DOHH2 (cell line): ENCODE data around the gene DNAI7.
A peak's percentile ranks its signal among the peaks of the same experiment; 100 is the strongest.

Source experiments
- H3F3A ChIP-seq: fragments of 200-600 bp; sonication (generic), shearing (Covaris generic); 2 replicates; pipeline ENCODE4 v1.6.0; 2016; ENCODE audit warnings: antibody characterized with exemption, mild to moderate bottlenecking; ENCODE audit not compliant: control insufficient read depth, insufficient read depth
- H3K27ac ChIP-seq: fragments of 200-600 bp; sonication (generic); 2 replicates; pipeline ENCODE4 v1.5.1; 2014; ENCODE audit warnings: low read depth, mild to moderate bottlenecking, low read length, moderate library complexity
- H3K27me3 ChIP-seq: fragments of 200-600 bp; sonication (generic); 2 replicates; pipeline ENCODE4 v1.6.1; 2014; ENCODE audit warnings: mild to moderate bottlenecking, low read length, mixed read lengths; ENCODE audit not compliant: control insufficient read depth
- H3K36me3 ChIP-seq: fragments of 200-600 bp; sonication (generic); 2 replicates; pipeline ENCODE4 v1.6.1; 2014; ENCODE audit warnings: mild to moderate bottlenecking, low read length, moderate library complexity, mixed read lengths; ENCODE audit not compliant: control insufficient read depth
- H3K4me1 ChIP-seq: fragments of 200-600 bp; sonication (generic); 2 replicates; pipeline ENCODE4 v1.6.1; 2014; ENCODE audit warnings: mild to moderate bottlenecking, low read length, mixed read lengths; ENCODE audit not compliant: control insufficient read depth
- H3K4me2 ChIP-seq: fragments of 200-600 bp; sonication (generic); 2 replicates; pipeline ENCODE4 v1.6.0; 2014; ENCODE audit warnings: mild to moderate bottlenecking, low read length, moderate library complexity
- H3K4me3 ChIP-seq: fragments of 200-600 bp; sonication (generic); 2 replicates; pipeline ENCODE4 v1.5.1; 2014; ENCODE audit warnings: mild to moderate bottlenecking, low read length, mixed read lengths
- H3K79me2 ChIP-seq: fragments of 200-600 bp; sonication (generic); 2 replicates; pipeline ENCODE4 v1.6.1; 2014; ENCODE audit warnings: mild to moderate bottlenecking, low read length, mixed read lengths; ENCODE audit not compliant: control insufficient read depth
- H3K9me2 ChIP-seq: fragments of 200-600 bp; sonication (generic); replicated peaks from 2 replicates; pipeline ENCODE4 v1.6.1; 2014; ENCODE audit warnings: mild to moderate bottlenecking, low read length, mixed read lengths; ENCODE audit not compliant: control insufficient read depth
- H3K9me3 ChIP-seq: fragments of 200-600 bp; sonication (generic); 2 replicates; pipeline ENCODE4 v1.6.1; 2014; ENCODE audit warnings: antibody characterized with exemption, low read length, mixed read lengths; ENCODE audit not compliant: control insufficient read depth, insufficient read depth
- H4K20me1 ChIP-seq: fragments of 200-600 bp; sonication (generic); 2 replicates; pipeline ENCODE4 v1.6.0; 2014; ENCODE audit warnings: low read depth, mild to moderate bottlenecking, antibody characterized with exemption, low read length, moderate library complexity; ENCODE audit not compliant: control insufficient read depth, insufficient read depth
- CTCF ChIP-seq: fragments of 200-600 bp; sonication (generic); IDR thresholded peaks from one replicate; pipeline ENCODE4 v1.5.1; 2014; ENCODE audit warnings: antibody characterized with exemption, mild to moderate bottlenecking, low read depth, low read length; ENCODE audit not compliant: poor library complexity, severe bottlenecking
- EZH2phosphoT487 ChIP-seq: fragments of 200-600 bp; sonication (generic); IDR thresholded peaks from 2 replicates; pipeline ENCODE4 v1.6.1; 2017; ENCODE audit warnings: borderline replicate concordance, mild to moderate bottlenecking, antibody characterized with exemption, low read length, moderate library complexity, mixed read lengths

Gene DNAI7

GRCh38 chr12:25121916-25122315 lies 73.0 kb downstream of the DNAI7 start:
- Histone ChIP-seq H3K36me3 (no peaks in the 10 kb centered on the region), H3K4me2 (no peak overlapping the region), H3K79me2 (no peaks in the 10 kb centered on the region), H3K9me2 (no peaks in the 10 kb centered on the region), H3K27me3 (no peaks in the 10 kb centered on the region), H3K27ac (no peak overlapping the region), H3K9me3 (no peaks in the 10 kb centered on the region), H3K4me1 (peaks cover 16% of the 10 kb centered on the region), H3K4me3 (no peak overlapping the region), H4K20me1 (no peaks in the 10 kb centered on the region), H3F3A (no peaks in the 10 kb centered on the region)
- TF ChIP-seq EZH2phosphoT487 (no peak), CTCF (no peak)

GRCh38 chr12:25121110-25121509 lies 73.8 kb downstream of the DNAI7 start:
- no peaks in the 10 kb centered on the region for H4K20me1 ChIP-seq
- H3F3A ChIP-seq = 0 out of 2 replicates have a peak, but pooled peaks cover 1% of the 10 kb centered on the region
- H3K4me1 ChIP-seq = peaks cover 14% of the 10 kb centered on the region
- H3K36me3 ChIP-seq = no peaks in the 10 kb centered on the region
- H3K4me2 ChIP-seq = no peak overlapping the region
- H3K79me2 ChIP-seq = no peaks in the 10 kb centered on the region
- no peak overlapping the region for H3K4me3 ChIP-seq
- H3K9me2 ChIP-seq = no peaks in the 10 kb centered on the region
- H3K27ac ChIP-seq = no peak overlapping the region
- H3K27me3 ChIP-seq = no peaks in the 10 kb centered on the region
- H3K9me3 ChIP-seq = no peaks in the 10 kb centered on the region
- no peak for TF ChIP-seq CTCF
- no peak for TF ChIP-seq EZH2phosphoT487

GRCh38 chr12:25119020-25119419 lies 75.9 kb downstream of the DNAI7 start:
- no peaks in the 10 kb centered on the region for H3K9me2 ChIP-seq
- no peaks in the 10 kb centered on the region for H3K36me3 ChIP-seq
- H4K20me1 ChIP-seq = no peaks in the 10 kb centered on the region
- peaks cover 19% of the 10 kb centered on the region for H3F3A ChIP-seq
- TF ChIP-seq EZH2phosphoT487 (no peak), CTCF (peak; percentile 57)
- no peak overlapping the region for H3K27ac ChIP-seq
- no peak overlapping the region for H3K4me2 ChIP-seq
- no peaks in the 10 kb centered on the region for H3K27me3 ChIP-seq
- peaks cover 16% of the 10 kb centered on the region for H3K4me1 ChIP-seq
- H3K79me2 ChIP-seq = no peaks in the 10 kb centered on the region
- no peak overlapping the region for H3K4me3 ChIP-seq
- no peaks in the 10 kb centered on the region for H3K9me3 ChIP-seq

- Histone ChIP-seq H3K79me2 (no peaks in the 10 kb centered on the region), H3K27me3 (no peaks in the 10 kb centered on the region), H4K20me1 (no peaks in the 10 kb centered on the region), H3K9me3 (no peaks in the 10 kb centered on the region), H3K27ac (no peak overlapping the region), H3K9me2 (no peaks in the 10 kb centered on the region), H3K4me3 (no peak overlapping the region), H3K4me2 (no peak overlapping the region), H3K4me1 (peaks cover 16% of the 10 kb centered on the region), H3K36me3 (no peaks in the 10 kb centered on the region; the same call in 1 of the 2 replicates), H3F3A (peaks cover 40% of the 10 kb centered on the region)
- TF ChIP-seq CTCF (no peak), EZH2phosphoT487 (no peak)
These were observed 79.3 kb downstream of the DNAI7 start for GRCh38 chr12:25115677-25116076.
